BLaER1 treated with 17β-estradiol and CSF1 and Interleukin-3, amounts not matched to agents 10 nM and 100 nM (cell line): ENCODE data around the gene TSHZ3.

ENCODE experiments used
- H3K27ac ChIP-seq, 11 experiments: shearing (Covaris generic); formaldehyde crosslinking; 2 replicates each; pipeline ENCODE4 v1.8.1; 2022
- H3K27me3 ChIP-seq, 11 experiments: shearing (Covaris generic); formaldehyde crosslinking; 2 replicates each; pipeline ENCODE4 v1.8.1; 2022
- H3K36me3 ChIP-seq, 11 experiments: shearing (Covaris generic); formaldehyde crosslinking; 2 replicates each; pipeline ENCODE4 v1.8.1; 2022
- H3K4me1 ChIP-seq, 10 experiments: shearing (Covaris generic); formaldehyde crosslinking; 2 replicates each; pipeline ENCODE4 v1.8.1; 2022
- H3K4me2 ChIP-seq, 11 experiments: shearing (Covaris generic); formaldehyde crosslinking; 2 replicates each; pipeline ENCODE4 v1.8.1; 2022
- H3K4me3 ChIP-seq, 10 experiments: shearing (Covaris generic); formaldehyde crosslinking; 2 replicates each; pipeline ENCODE4 v1.8.1; 2022
- H3K9ac ChIP-seq, 11 experiments: shearing (Covaris generic); formaldehyde crosslinking; 2 replicates each; pipeline ENCODE4 v1.8.1; 2022
- H3K9me3 ChIP-seq, 11 experiments: shearing (Covaris generic); formaldehyde crosslinking; replicated peaks in 1 of 11; 2 replicates each; pipeline ENCODE4 v1.8.1; 2022
- H4K20me1 ChIP-seq, 11 experiments: shearing (Covaris generic); formaldehyde crosslinking; 2 replicates each; pipeline ENCODE4 v1.8.1; 2022
- Cebpa-rat ChIP-seq, 11 experiments: shearing (Covaris generic); IDR thresholded peaks; 2 replicates each; pipeline ENCODE4 v1.8.1; 2022

Gene TSHZ3

GRCh38 chr19:31261019-31261602 lies 88.1 kb downstream of the TSHZ3 start:
- Histone ChIP-seq H3K27ac (no peak overlapping the region), H3K9me3 (peaks cover 0 to 26% (median 0%) of the 10 kb centered on the region in 11 experiments; a peak in 8 of 22 replicates), H4K20me1 (no peaks in the 10 kb centered on the region), H3K27me3 (no peaks in the 10 kb centered on the region), H3K36me3 (no peaks in the 10 kb centered on the region), H3K4me3 (peak overlapping the region in 3 of 10 experiments; percentile 10 to 21 (median 14); a peak in 3 of 20 replicates), H3K4me2 (peak overlapping the region; percentile 51 to 80 (median 65)), H3K9ac (no peak overlapping the region), H3K4me1 (peaks cover 26 to 51% (median 45%) of the 10 kb centered on the region in 10 experiments)
- no peak for TF ChIP-seq Cebpa-rat (IDR thresholded peaks at IDR 0.05)

- no peak overlapping the region for H3K9ac ChIP-seq
- no peaks in the 10 kb centered on the region for H4K20me1 ChIP-seq
- H3K4me1 ChIP-seq: peaks cover 34 to 59% (median 53%) of the 10 kb centered on the region in 10 experiments
- no peaks in the 10 kb centered on the region for H3K36me3 ChIP-seq
- H3K9me3 ChIP-seq: peaks cover 0 to 26% (median 0%) of the 10 kb centered on the region in 11 experiments; a peak in 8 of 22 replicates
- H3K4me3 ChIP-seq: no peak overlapping the region
- H3K27me3 ChIP-seq: no peaks in the 10 kb centered on the region
- no peak for TF ChIP-seq Cebpa-rat (IDR thresholded peaks at IDR 0.05)
- H3K4me2 ChIP-seq: peak overlapping the region; percentile 51 to 80 (median 65); a peak in 21 of 22 replicates
- H3K27ac ChIP-seq: no peak overlapping the region
These were observed 88.9 kb downstream of the TSHZ3 start for GRCh38 chr19:31260171-31260933.

GRCh38 chr19:31258211-31259052 lies 90.8 kb downstream of the TSHZ3 start:
- peak overlapping the region in 8 of 11 experiments; percentile 1 to 55 (median 30); a peak in 15 of 22 replicates for H3K4me2 ChIP-seq
- peaks cover 0 to 26% (median 0%) of the 10 kb centered on the region in 11 experiments; a peak in 8 of 22 replicates for H3K9me3 ChIP-seq
- H3K4me1 ChIP-seq: peaks cover 49 to 76% (median 65%) of the 10 kb centered on the region in 10 experiments
- H4K20me1 ChIP-seq: no peaks in the 10 kb centered on the region
- no peak overlapping the region for H3K9ac ChIP-seq
- no peak overlapping the region for H3K4me3 ChIP-seq
- H3K27me3 ChIP-seq: no peaks in the 10 kb centered on the region
- H3K36me3 ChIP-seq: no peaks in the 10 kb centered on the region
- H3K27ac ChIP-seq: no peak overlapping the region
- TF ChIP-seq Cebpa-rat (IDR thresholded peaks at IDR 0.05): no peak

- H3K36me3 ChIP-seq: no peaks in the 10 kb centered on the region
- peaks cover 48 to 80% (median 63%) of the 10 kb centered on the region in 10 experiments for H3K4me1 ChIP-seq
- H3K9me3 ChIP-seq: peaks cover 0 to 26% (median 0%) of the 10 kb centered on the region in 11 experiments; a peak in 8 of 22 replicates
- H3K4me2 ChIP-seq: peak overlapping the region in 4 of 11 experiments; percentile 24 to 71 (median 56); a peak in 8 of 22 replicates
- TF ChIP-seq Cebpa-rat (IDR thresholded peaks at IDR 0.05): no peak
- no peak overlapping the region for H3K4me3 ChIP-seq
- H4K20me1 ChIP-seq: no peaks in the 10 kb centered on the region
- H3K27ac ChIP-seq: no peak overlapping the region
- H3K27me3 ChIP-seq: no peaks in the 10 kb centered on the region
- no peak overlapping the region for H3K9ac ChIP-seq
These were observed 91.7 kb downstream of the TSHZ3 start for GRCh38 chr19:31257426-31258130.

- no peak overlapping the region for H3K9ac ChIP-seq
- no peaks in the 10 kb centered on the region for H3K27me3 ChIP-seq
- H4K20me1 ChIP-seq: no peaks in the 10 kb centered on the region
- peaks cover 50 to 83% (median 65%) of the 10 kb centered on the region in 10 experiments for H3K4me1 ChIP-seq
- no peak overlapping the region for H3K4me3 ChIP-seq
- no peak for TF ChIP-seq Cebpa-rat (IDR thresholded peaks at IDR 0.05)
- H3K4me2 ChIP-seq: peak overlapping the region in 10 of 11 experiments; percentile 56 to 78 (median 67); a peak in 18 of 22 replicates
- H3K27ac ChIP-seq: no peak overlapping the region
- H3K9me3 ChIP-seq: peaks cover 0 to 26% (median 0%) of the 10 kb centered on the region in 11 experiments; a peak in 8 of 22 replicates
- H3K36me3 ChIP-seq: no peaks in the 10 kb centered on the region
These were observed 92.2 kb downstream of the TSHZ3 start for GRCh38 chr19:31257025-31257424.

GRCh38 chr19:31256593-31256960 lies 92.7 kb downstream of the TSHZ3 start:
- no peak overlapping the region for H3K4me3 ChIP-seq
- H3K36me3 ChIP-seq: no peaks in the 10 kb centered on the region
- H3K27me3 ChIP-seq: no peaks in the 10 kb centered on the region
- no peak for TF ChIP-seq Cebpa-rat (IDR thresholded peaks at IDR 0.05)
- H4K20me1 ChIP-seq: no peaks in the 10 kb centered on the region
- H3K9ac ChIP-seq: no peak overlapping the region
- no peak overlapping the region for H3K27ac ChIP-seq
- H3K4me2 ChIP-seq: peak overlapping the region; percentile 36 to 78 (median 66)
- peaks cover 0 to 26% (median 0%) of the 10 kb centered on the region in 11 experiments; a peak in 8 of 22 replicates for H3K9me3 ChIP-seq
- H3K4me1 ChIP-seq: peaks cover 50 to 83% (median 65%) of the 10 kb centered on the region in 10 experiments

GRCh38 chr19:31255831-31256592 lies 93.2 kb downstream of the TSHZ3 start:
- Histone ChIP-seq H4K20me1 (no peaks in the 10 kb centered on the region), H3K4me1 (peaks cover 46 to 78% (median 60%) of the 10 kb centered on the region in 10 experiments), H3K4me3 (no peak overlapping the region), H3K27me3 (no peaks in the 10 kb centered on the region), H3K36me3 (no peaks in the 10 kb centered on the region), H3K27ac (no peak overlapping the region), H3K4me2 (peak overlapping the region; percentile 36 to 78 (median 66)), H3K9me3 (peaks cover 0 to 26% (median 0%) of the 10 kb centered on the region in 11 experiments; a peak in 8 of 22 replicates), H3K9ac (no peak overlapping the region)
- TF ChIP-seq Cebpa-rat (IDR thresholded peaks at IDR 0.05): no peak
